Measurements from ENCODE around the gene LSAMP. TPM values are rescaled to one million over a fixed set of nuclear protein-coding genes. Genes with fewer than 3 reads are reported as not detected.

LSAMP gene
- total and polyA plus RNA-seq, 2 of the 4 experiments (the other 2 are of a cell fraction): 7.9 to 8.0 TPM

- H3K4me1 ChIP-seq (ENCODE audit: control insufficient read depth, insufficient read depth, low read length): peaks cover 3% of the 10 kb centered on the region; the same call in 1 of the 2 replicates
- BruUV-seq (replicated peaks): no TSS peak
- no peak overlapping the region for H3K18ac ChIP-seq (ENCODE audit: low read depth, low read length)
- H3K4me2 ChIP-seq (ENCODE audit: low read depth, low read length): no peak overlapping the region
- H4K91ac ChIP-seq (ENCODE audit: insufficient read depth, low read depth, low read length): no peak overlapping the region
- no peaks in the 10 kb centered on the region for H3K9me1 ChIP-seq (ENCODE audit: insufficient read depth, low read length)
- POLR2A ChIA-PET (ENCODE audit: unreplicated experiment): no interaction called here
- WGBS, 2 experiments (ENCODE audit: extremely low coverage in 2 of 2, insufficient read length in 1 of 2): no CpG with 5 or more reads among the region's 2 CpGs
- H3K27ac ChIP-seq (ENCODE audit: insufficient read depth, low read length): no peak overlapping the region
- ATAC-seq (ENCODE audit: low read depth): no peak
- DNase-seq: no peak
- in situ Hi-C loops (cut with MboI; ENCODE audit: low sequenced_read_pairs) (no loop called here), intact Hi-C loops (cut with micrococcal nuclease) (no loop called here), dilution Hi-C loops (cut with HindIII; ENCODE audit: low sequenced_read_pairs, unreplicated experiment) (no loop called here)
- H3K56ac ChIP-seq (ENCODE audit: extremely low read depth, insufficient read depth, low read length): no peak overlapping the region
- H2AFZ ChIP-seq (replicated peaks; ENCODE audit: low read length, poor library complexity): no peak overlapping the region
- no peak overlapping the region for H2BK120ac ChIP-seq (ENCODE audit: low read depth, low read length)
- H2BK20ac ChIP-seq (ENCODE audit: low read depth, low read length): no peak overlapping the region
- no peak overlapping the region for H2BK15ac ChIP-seq (ENCODE audit: low read depth, low read length)
- H3K36me3 ChIP-seq (ENCODE audit: control insufficient read depth, insufficient read depth, low read length): no peaks in the 10 kb centered on the region
- no peak overlapping the region for H4K8ac ChIP-seq (ENCODE audit: low read depth in 2 of 2, low read length in 2 of 2)
- H3K27me3 ChIP-seq (ENCODE audit: control insufficient read depth, insufficient read depth, low read length): no peaks in the 10 kb centered on the region
- no peak overlapping the region for H3K9ac ChIP-seq (ENCODE audit: low read depth, low read length)
- no peaks in the 10 kb centered on the region for H3K79me1 ChIP-seq (ENCODE audit: low read depth in 1 of 2, low read length in 2 of 2)
- H3K9me3 ChIP-seq (ENCODE audit: control insufficient read depth, insufficient read depth, low read length): no peaks in the 10 kb centered on the region
- CTCF ChIA-PET: no interaction called here
- no peak for TF ChIP-seq NFE2L2 (IDR thresholded peaks at IDR 0.05; ENCODE audit: low read depth, low read length)
- TF ChIP-seq MAFK (IDR thresholded peaks at IDR 0.05; ENCODE audit: low read depth, low read length): no peak
- TF ChIP-seq MAZ (IDR thresholded peaks at IDR 0.05; ENCODE audit: borderline replicate concordance, low read depth, low read length): no peak
- no peak for TF ChIP-seq RAD21 (IDR thresholded peaks at IDR 0.05; ENCODE audit: low read length)
- no peak for TF ChIP-seq CTCF (conservative IDR thresholded peaks at IDR 0.05; ENCODE audit: low read depth, low read length)
- TF ChIP-seq SMC3 (IDR thresholded peaks at IDR 0.05; ENCODE audit: low read depth, low read length): no peak
- TF ChIP-seq FOS (IDR thresholded peaks at IDR 0.05; ENCODE audit: low read depth, low read length): no peak
- TF ChIP-seq USF2 (IDR thresholded peaks at IDR 0.05; ENCODE audit: low read depth, low read length): no peak
- TF ChIP-seq RCOR1 (IDR thresholded peaks at IDR 0.05; ENCODE audit: insufficient replicate concordance, low read length): no peak
- TF ChIP-seq CEBPB (IDR thresholded peaks at IDR 0.05; ENCODE audit: low read depth, low read length): no peak
- no peak for TF ChIP-seq MXI1 (IDR thresholded peaks at IDR 0.05; ENCODE audit: borderline replicate concordance, low read depth, low read length)
- no peak for TF ChIP-seq RFX5 (IDR thresholded peaks at IDR 0.05; ENCODE audit: low read depth, low read length)
- no peaks in the 10 kb centered on the region for H4K20me1 ChIP-seq (ENCODE audit: insufficient read depth, low read length)
- H3K23ac ChIP-seq (ENCODE audit: low read depth, low read length): no peak overlapping the region
- no peak overlapping the region for H2AK5ac ChIP-seq (ENCODE audit: low read depth, low read length)
- no peak overlapping the region for H2AK9ac ChIP-seq (replicated peaks; ENCODE audit: low read depth, low read length, poor library complexity)
- H3K14ac ChIP-seq (replicated peaks; ENCODE audit: low read depth, low read length): no peak overlapping the region
- no peak overlapping the region for H3K4ac ChIP-seq (ENCODE audit: low read depth, low read length)
- no peak overlapping the region for H4K5ac ChIP-seq (ENCODE audit: low read depth, low read length)
- H2BK5ac ChIP-seq (ENCODE audit: low read depth, low read length, poor library complexity, severe bottlenecking): no peak overlapping the region
- no peak overlapping the region for H3K4me3 ChIP-seq (ENCODE audit: insufficient read depth, low read depth, low read length)
Measured at GRCh38 chr3:116405231-116405630, 40.1 kb downstream of the LSAMP start.
